ENCODE measurements around the gene ZNF441.
"Not testable (repeated sequence)": the region's sequence is repeated elsewhere in the genome, so short reads cannot be mapped to it uniquely, and the experiment has no call there.

The ZNF441 gene

GRCh38 chr19:11766597-11767591 lies at the start of gene ZNF441:
Gene ZNF441, plus strand, starts transcription at chr19:11767000. Its CDS starts 194 bp downstream, at chr19:11767194.
- DNase-seq: peak; percentile 89

- no peak for DNase-seq
Measured at GRCh38 chr19:11721681-11722080, 45.1 kb upstream of the ZNF441 start.

GRCh38 chr19:11722414-11722813 lies 44.4 kb upstream of the ZNF441 start:
- DNase-seq: no peak

GRCh38 chr19:11729586-11729985 lies 37.2 kb upstream of the ZNF441 start:
- DNase-seq: no peak

- DNase-seq: no peak
Measured at GRCh38 chr19:11735375-11735774, 31.4 kb upstream of the ZNF441 start.

GRCh38 chr19:11736696-11737095 lies 30.1 kb upstream of the ZNF441 start:
- no peak for DNase-seq

GRCh38 chr19:11737964-11738745 lies 28.6 kb upstream of the ZNF441 start:
- peak; percentile 13 for DNase-seq

- peak; percentile 99 for DNase-seq
Measured at GRCh38 chr19:11738746-11739620, 27.8 kb upstream of the ZNF441 start, which contains the start of gene ZNF823. Gene ZNF823, minus strand, starts transcription at chr19:11738946. Its CDS starts 127 bp downstream, at chr19:11738819.

GRCh38 chr19:11745869-11746268 lies 20.9 kb upstream of the ZNF441 start:
- no peak for DNase-seq

- DNase-seq: no peak
Measured at GRCh38 chr19:11747277-11747676, 19.5 kb upstream of the ZNF441 start.

- DNase-seq: no peak
Measured at GRCh38 chr19:11749751-11750150, 17.0 kb upstream of the ZNF441 start.

- no peak for DNase-seq
Measured at GRCh38 chr19:11752244-11752736, 14.5 kb upstream of the ZNF441 start.

- DNase-seq: no peak
Measured at GRCh38 chr19:11754663-11755062, 12.1 kb upstream of the ZNF441 start.

GRCh38 chr19:11756965-11757364 lies 9.8 kb upstream of the ZNF441 start:
- no peak for DNase-seq

- DNase-seq: no peak
Measured at GRCh38 chr19:11759805-11760204, 7.0 kb upstream of the ZNF441 start.

GRCh38 chr19:11763117-11763516 lies 3.7 kb upstream of the ZNF441 start:
- no peak for DNase-seq

- no peak for DNase-seq
Measured at GRCh38 chr19:11763611-11764010, 3.2 kb upstream of the ZNF441 start.

GRCh38 chr19:11767633-11768133 lies 883 bp downstream of the ZNF441 start:
- no peak for DNase-seq

- no peak for DNase-seq
Measured at GRCh38 chr19:11769995-11770394, 3.2 kb downstream of the ZNF441 start.

- DNase-seq: not testable (repeated sequence)
Measured at GRCh38 chr19:11771520-11771919, 4.7 kb downstream of the ZNF441 start.

GRCh38 chr19:11776669-11777068 lies 9.9 kb downstream of the ZNF441 start:
- DNase-seq: not testable (repeated sequence)

- DNase-seq: no peak
Measured at GRCh38 chr19:11780431-11781020, 13.7 kb downstream of the ZNF441 start.

Data from activated T-cell treated with anti-CD3 and anti-CD28 coated beads for 4 hours (primary cell).